H1 (cell line): ENCODE data around the gene CACNG8. TPM values are rescaled to one million over a fixed set of nuclear protein-coding genes. Genes with fewer than 3 reads are reported as not detected.

ENCODE experiments used
- CTCF ChIA-PET: fragments of 300-600 bp; sonication (Branson Sonifier 250); formaldehyde crosslinking; loops from one replicate; lab custom pipeline; 2021; ENCODE audit not compliant: partially characterized antibody; lab: Charles Lee
- POLR2A ChIA-PET: fragments of 300-600 bp; sonication (Branson Sonifier 250); formaldehyde crosslinking; loops from one replicate; lab custom pipeline; 2021; ENCODE audit warnings: inconsistent platforms; ENCODE audit not compliant: partially characterized antibody; lab: Charles Lee
- DNase-seq, 2 experiments: peaks; one replicate each; pipeline versions ENCODE4 v3.0.0 to v3.0.0-alpha.2; 2010 to 2022; ENCODE audit warnings: low spot score in 2 of 2, low read depth in 1 of 2, mixed read lengths in 1 of 2
- FAIRE-seq: peaks from 2 replicates; lab custom pipeline; 2011; peaks lifted over from hg19 to GRCh38; lab: Jason Lieb, UNC
- H2AFZ ChIP-seq: 2 replicates; pipeline ENCODE4 v1.8.1; 2012; ENCODE audit warnings: low read length, inconsistent platforms
- H2AK5ac ChIP-seq: 2 replicates; pipeline ENCODE4 v1.6.1; 2013; ENCODE audit warnings: low read depth, low read length
- H2BK120ac ChIP-seq: replicated peaks from 2 replicates; pipeline ENCODE3; 2013; ENCODE audit warnings: low read depth, low read length, inconsistent platforms
- H2BK12ac ChIP-seq: 2 replicates; pipeline ENCODE4 v1.6.1; 2013; ENCODE audit warnings: low read depth, low read length
- H2BK15ac ChIP-seq: 2 replicates; pipeline ENCODE4 v1.6.1; 2013; ENCODE audit warnings: low read length
- H2BK20ac ChIP-seq: 2 replicates; pipeline ENCODE4 v1.6.1; 2013; ENCODE audit warnings: low read length
- H2BK5ac ChIP-seq: 2 replicates; pipeline ENCODE4 v1.6.1; 2013; ENCODE audit warnings: low read depth, low read length
- H3K14ac ChIP-seq: 2 replicates; pipeline ENCODE4 v1.6.1; 2013; ENCODE audit warnings: inconsistent platforms; ENCODE audit not compliant: insufficient read length
- H3K18ac ChIP-seq: 2 replicates; pipeline ENCODE4 v1.6.1; 2013; ENCODE audit warnings: low read length; ENCODE audit errors: extremely low read depth
- H3K23ac ChIP-seq: 2 replicates; pipeline ENCODE4 v1.6.1; 2013; ENCODE audit warnings: inconsistent platforms; ENCODE audit not compliant: insufficient read length
- H3K23me2 ChIP-seq: 2 replicates; pipeline ENCODE4 v1.6.1; 2013; ENCODE audit warnings: low read depth, low read length
- H3K27ac ChIP-seq: 2 replicates; pipeline ENCODE4 v1.6.1; 2011; ENCODE audit warnings: low read depth, low read length, inconsistent platforms
- H3K27me3 ChIP-seq, 4 experiments: replicated peaks in 1 of 4; 1 replicate in 1 of 4; 2 replicates in 3 of 4; pipeline versions ENCODE4 v1.6.1 to v1.8.1; 2011 to 2013; ENCODE audit warnings: low read length in 3 of 4, mild to moderate bottlenecking in 3 of 4, inconsistent platforms in 2 of 4, mixed read lengths in 2 of 4, moderate library complexity in 1 of 4; ENCODE audit not compliant: control insufficient read depth in 3 of 4, insufficient read depth in 3 of 4; ENCODE audit errors: extremely low read depth in 1 of 4
- H3K36me3 ChIP-seq, 4 experiments: 2 replicates each; pipeline versions ENCODE4 v1.6.1 to v1.8.1; 2011 to 2013; ENCODE audit warnings: mild to moderate bottlenecking in 4 of 4, low read length in 3 of 4, moderate library complexity in 2 of 4, control low read depth in 1 of 4, inconsistent platforms in 1 of 4; ENCODE audit not compliant: insufficient read depth in 4 of 4, control insufficient read depth in 2 of 4
- H3K4ac ChIP-seq: replicated peaks from 2 replicates; pipeline ENCODE3; 2013; ENCODE audit warnings: low read length, low read depth, mixed read lengths, inconsistent platforms; ENCODE audit not compliant: insufficient read length
- H3K4me1 ChIP-seq, 4 experiments: replicated peaks in 1 of 4; 1 replicate in 1 of 4; 2 replicates in 3 of 4; pipeline versions ENCODE4 v1.6.1 to v1.8.1; 2011 to 2013; ENCODE audit warnings: low read length in 3 of 4, inconsistent platforms in 2 of 4, mixed read lengths in 1 of 4; ENCODE audit not compliant: insufficient read depth in 4 of 4, control insufficient read depth in 3 of 4
- H3K4me2 ChIP-seq, 2 experiments: 2 replicates each; pipeline versions ENCODE4 v1.6.1 to v1.8.1; 2011 to 2013; ENCODE audit warnings: low read depth in 2 of 2, low read length in 2 of 2, control low read depth in 1 of 2, inconsistent platforms in 1 of 2, mild to moderate bottlenecking in 1 of 2; ENCODE audit not compliant: insufficient read depth in 1 of 2
- H3K4me3 ChIP-seq, 4 experiments: fragments of 200-600, 300-600 bp in 1 of 4; sonication (generic), shearing (Covaris generic), sonication (Bioruptor Twin) in 1 of 4; 2 replicates each; pipeline versions ENCODE4 v1.5.1 to v1.8.1; 2011 to 2016; ENCODE audit warnings: low read length in 4 of 4, low read depth in 3 of 4, control low read depth in 2 of 4, inconsistent platforms in 2 of 4, mild to moderate bottlenecking in 2 of 4, mixed read lengths in 1 of 4, moderate library complexity in 1 of 4; ENCODE audit not compliant: insufficient read depth in 2 of 4; ENCODE audit errors: extremely low read depth in 1 of 4
- H3K56ac ChIP-seq: replicated peaks from 2 replicates; pipeline ENCODE3; 2013; ENCODE audit warnings: low read depth, mild to moderate bottlenecking, mixed read lengths, low read length, inconsistent platforms; ENCODE audit not compliant: insufficient read length
- H3K79me1 ChIP-seq: 2 replicates; pipeline ENCODE4 v1.6.1; 2013; ENCODE audit warnings: low read depth, low read length, control low read depth
- H3K79me2 ChIP-seq, 2 experiments: 2 replicates each; pipeline versions ENCODE4 v1.6.1 to v1.8.1; 2012 to 2013; ENCODE audit warnings: low read length in 2 of 2, mild to moderate bottlenecking in 2 of 2, inconsistent platforms in 1 of 2; ENCODE audit not compliant: insufficient read depth in 2 of 2, control insufficient read depth in 1 of 2
- H3K9ac ChIP-seq, 4 experiments: replicated peaks in 1 of 4; 1 replicate in 1 of 4; 2 replicates in 3 of 4; pipeline versions ENCODE4 v1.6.1 to v1.8.1; 2011 to 2013; ENCODE audit warnings: low read depth in 3 of 4, low read length in 3 of 4, control low read depth in 2 of 4, mild to moderate bottlenecking in 2 of 4, moderate library complexity in 2 of 4, inconsistent platforms in 1 of 4; ENCODE audit errors: extremely low read depth in 1 of 4
- H3K9me3 ChIP-seq, 2 experiments: 2 replicates each; pipeline versions ENCODE4 v1.6.1 to v1.8.1; 2012 to 2013; ENCODE audit warnings: mild to moderate bottlenecking in 2 of 2, moderate library complexity in 2 of 2, control low read depth in 1 of 2, inconsistent platforms in 1 of 2, low read depth in 1 of 2, low read length in 1 of 2, mixed read lengths in 1 of 2; ENCODE audit not compliant: insufficient read depth in 2 of 2
- H4K20me1 ChIP-seq, 2 experiments: replicated peaks in 1 of 2; 2 replicates each; pipeline versions ENCODE3 to v1.8.1; 2011 to 2013; ENCODE audit warnings: inconsistent platforms in 2 of 2, low read length in 2 of 2, mild to moderate bottlenecking in 1 of 2; ENCODE audit not compliant: insufficient read depth in 2 of 2, control insufficient read depth in 1 of 2
- H4K5ac ChIP-seq: 2 replicates; pipeline ENCODE4 v1.6.1; 2013; ENCODE audit warnings: low read length, low read depth, mixed read lengths, inconsistent platforms; ENCODE audit not compliant: insufficient read length
- H4K8ac ChIP-seq: 2 replicates; pipeline ENCODE4 v1.8.0; 2013; ENCODE audit warnings: mild to moderate bottlenecking, moderate library complexity, low read length, inconsistent platforms; ENCODE audit not compliant: insufficient read depth; ENCODE audit errors: extremely low read depth
- H4K91ac ChIP-seq: replicated peaks from 2 replicates; pipeline ENCODE3; 2013; ENCODE audit warnings: low read length, mixed read lengths, inconsistent platforms; ENCODE audit not compliant: insufficient read length
- ATF3 ChIP-seq: IDR thresholded peaks from 2 replicates; pipeline ENCODE4 v1.6.1; 2011; ENCODE audit warnings: low read depth, mild to moderate bottlenecking, low read length; ENCODE audit not compliant: insufficient read depth
- CEBPB ChIP-seq: IDR thresholded peaks from 2 replicates; pipeline ENCODE4 v1.6.1; 2012; ENCODE audit warnings: low read depth, low read length
- CHD1 ChIP-seq: IDR thresholded peaks from 2 replicates; pipeline ENCODE4 v1.6.1; 2012; ENCODE audit warnings: low read depth, low read length, improper control_type of control experiment
- CTBP2 ChIP-seq: IDR thresholded peaks from 2 replicates; pipeline ENCODE4 v1.7.0; 2011; ENCODE audit warnings: borderline replicate concordance, mild to moderate bottlenecking, moderate library complexity, mixed read lengths, low read length; ENCODE audit not compliant: insufficient read depth, insufficient read length
- EZH2 ChIP-seq: fragments of 200-600 bp; sonication (generic); IDR thresholded peaks from 2 replicates; pipeline ENCODE4 v1.7.1; 2012; ENCODE audit warnings: low read depth, mild to moderate bottlenecking, moderate library complexity, low read length, inconsistent platforms; ENCODE audit not compliant: severe bottlenecking
- HDAC2 ChIP-seq, 2 experiments: fragments of 300-600 bp in 1 of 2; sonication (generic) in 1 of 2; IDR thresholded peaks; 2 replicates each; pipeline ENCODE4 v1.6.1; 2011 to 2012; ENCODE audit warnings: low read depth in 2 of 2, low read length in 2 of 2, mild to moderate bottlenecking in 2 of 2, moderate library complexity in 2 of 2, borderline replicate concordance in 1 of 2, inconsistent platforms in 1 of 2
- MAX ChIP-seq: IDR thresholded peaks from 2 replicates; pipeline ENCODE4 v1.6.1; 2012; ENCODE audit warnings: inconsistent platforms
- NRF1 ChIP-seq: IDR thresholded peaks from 2 replicates; pipeline ENCODE4 v1.6.1; 2011; ENCODE audit warnings: mild to moderate bottlenecking, low read depth, low read length, improper control_type of control experiment
- POU5F1 ChIP-seq: IDR thresholded peaks from 2 replicates; pipeline ENCODE4 v1.6.1; 2011; ENCODE audit warnings: low read depth, mild to moderate bottlenecking, low read length, moderate library complexity
- TEAD4 ChIP-seq: IDR thresholded peaks from 2 replicates; pipeline ENCODE4 v1.6.1; 2012; ENCODE audit warnings: low read depth, low read length, inconsistent platforms, mixed read lengths
- USF2 ChIP-seq: IDR thresholded peaks from 2 replicates; pipeline ENCODE4 v1.6.1; 2011; ENCODE audit warnings: low read length, improper control_type of control experiment
- WGBS, 2 experiments: shearing (Covaris generic) in 1 of 2; methylation state at CpG; one replicate each; pipeline versions ENCODE4 v1.1.6 to v1.1.7; 2013 to 2015; ENCODE audit warnings: low lambda C conversion rate in 2 of 2, mixed read lengths in 2 of 2, inconsistent platforms in 1 of 2, low coverage in 1 of 2, missing lambda C conversion rate in 1 of 2; ENCODE audit not compliant: insufficient replicate concordance in 2 of 2, insufficient coverage in 1 of 2, insufficient read length in 1 of 2; ENCODE audit errors: extremely low coverage in 1 of 2, missing lambda C conversion rate in 1 of 2; 5-methylcytosine and 5-hydroxymethylcytosine counted together
- polyA plus RNA-seq, 7 experiments: library from polyadenylated mRNA; depleted of rRNA in 3 of 7; stranded (reverse) in 5 of 7; unstranded in 2 of 7; fragments of >200 nt in 5 of 7; fragments of 200-250 nt in 2 of 7; gene quantifications; 1 replicate in 5 of 7; 2 replicates in 1 of 7; 4 replicates in 1 of 7; pipeline versions ENCODE4 v1.2.1 to v1.2.3, GENCODE V29; 2011 to 2013; ENCODE audit warnings: missing spikeins in 2 of 7, mixed read lengths in 2 of 7
- total RNA-seq: library from RNA; stranded (reverse); fragmentation: NEBNext Ultra II Directional; extraction: Animal tissue kit (Norgen Biotek cat#: 25700); gene quantifications from 2 replicates; pipeline ENCODE4 v1.2.1, GENCODE V29; 2021

CACNG8 gene
- total and polyA plus RNA-seq, 2 of the 8 experiments (the other 6 are each of a cell fraction or from before 2014, with no cell fraction given), result 0.41 to 4.5 TPM

- Histone ChIP-seq H4K20me1 (no peaks in the 10 kb centered on the region), H3K27ac (no peak overlapping the region), H4K5ac (no peak overlapping the region), H3K4ac (no peak overlapping the region), H2BK20ac (no peak overlapping the region), H3K18ac (no peak overlapping the region), H3K9ac (no peak overlapping the region), H3K4me3 (peak overlapping the region in 3 of 4 experiments; percentile 36 to 64 (median 47); a peak in 4 of 8 replicates), H4K8ac (no peak overlapping the region), H2AFZ (no peak overlapping the region), H3K23me2 (peaks cover 9% of the 10 kb centered on the region; the same call in 1 of the 2 replicates), H4K91ac (no peak overlapping the region), H3K27me3 (peaks cover 2 to 47% (median 32%) of the 10 kb centered on the region in 4 experiments), H3K9me3 (no peaks in the 10 kb centered on the region), H3K79me2 (no peaks in the 10 kb centered on the region), H3K4me2 (peak overlapping the region; percentile 75 to 76), H3K36me3 (no peaks in the 10 kb centered on the region), H3K4me1 (peaks cover 0 to 15% (median 7%) of the 10 kb centered on the region in 4 experiments; a peak in 6 of 7 replicates), H3K56ac (no peak overlapping the region), H3K79me1 (no peaks in the 10 kb centered on the region), H2AK5ac (no peak overlapping the region), H3K14ac (no peak overlapping the region), H2BK15ac (no peak overlapping the region), H2BK120ac (no peak overlapping the region), H2BK5ac (no peak overlapping the region), H3K23ac (no peak overlapping the region), H2BK12ac (no peak overlapping the region)
- CTCF ChIA-PET, result interaction anchor here (1.1 to 4.2 kb wide), 6 partner anchors 12 to 199 kb away, joined by 3 to 33 read pairs (median 4); no protein-coding TSS in a partner anchor
- POLR2A ChIA-PET, result interaction anchor here (0.9 to 4.0 kb wide), 10 partner anchors 7 to 34 kb away, joined by 3 to 21 read pairs (median 8); no protein-coding TSS in a partner anchor
- FAIRE-seq, result no peak
- WGBS, 2 experiments, result 84% methylated on average over 7 of the region's 9 CpGs; no CpG with 5 or more reads in 1 of the 2 experiments
- DNase-seq, result no peak
- TF ChIP-seq MAX (no peak), CHD1 (no peak), POU5F1 (no peak), CEBPB (no peak), NRF1 (no peak), HDAC2 (IDR thresholded peaks at IDR 0.05; ENCODE audit: borderline replicate concordance in 1 of 2, low read depth in 2 of 2, low read length in 2 of 2) (no peak), EZH2 (no peak), CTBP2 (no peak), ATF3 (no peak), USF2 (no peak), TEAD4 (no peak)
These were observed 29.5 kb downstream of the CACNG8 start for GRCh38 chr19:53992211-53992610.
